ENCODE data around the gene CAPN3.
"Not testable (repeated sequence)": the region's sequence is repeated elsewhere in the genome, so short reads cannot be mapped to it uniquely, and the experiment has no call there.

CAPN3 gene

GRCh38 chr15:42359249-42359648 is at the start of gene CAPN3:
CAPN3 (plus strand) TSS chr15:42359501; CDS start chr15:42359806, 305 bp downstream.
- DNase-seq: no peak

- no peak for DNase-seq
Observed at GRCh38 chr15:42313463-42313862, 45.8 kb upstream of the CAPN3 start.

DNA sequence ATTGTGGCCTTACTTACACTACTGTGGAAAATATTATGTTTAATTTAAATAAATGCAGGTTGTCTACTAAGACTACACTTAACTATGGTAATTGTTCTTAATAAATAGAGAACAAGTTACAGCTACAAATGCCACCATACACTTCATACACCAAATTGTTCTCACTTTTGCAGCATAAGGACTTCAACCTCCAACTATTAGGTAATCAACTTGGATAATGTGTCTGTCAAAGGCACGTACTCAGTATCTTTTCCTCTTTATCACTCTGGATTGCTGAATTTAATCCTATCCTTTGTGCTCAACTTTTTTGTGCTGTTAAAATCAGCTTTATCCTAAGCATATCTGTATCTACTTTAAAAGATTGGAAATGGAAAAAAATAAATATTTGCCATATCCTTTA is 44.5 kb upstream of the CAPN3 start:
- no peak for DNase-seq

- no peak for DNase-seq
Observed at GRCh38 chr15:42315521-42315920, 43.8 kb upstream of the CAPN3 start.

DNA sequence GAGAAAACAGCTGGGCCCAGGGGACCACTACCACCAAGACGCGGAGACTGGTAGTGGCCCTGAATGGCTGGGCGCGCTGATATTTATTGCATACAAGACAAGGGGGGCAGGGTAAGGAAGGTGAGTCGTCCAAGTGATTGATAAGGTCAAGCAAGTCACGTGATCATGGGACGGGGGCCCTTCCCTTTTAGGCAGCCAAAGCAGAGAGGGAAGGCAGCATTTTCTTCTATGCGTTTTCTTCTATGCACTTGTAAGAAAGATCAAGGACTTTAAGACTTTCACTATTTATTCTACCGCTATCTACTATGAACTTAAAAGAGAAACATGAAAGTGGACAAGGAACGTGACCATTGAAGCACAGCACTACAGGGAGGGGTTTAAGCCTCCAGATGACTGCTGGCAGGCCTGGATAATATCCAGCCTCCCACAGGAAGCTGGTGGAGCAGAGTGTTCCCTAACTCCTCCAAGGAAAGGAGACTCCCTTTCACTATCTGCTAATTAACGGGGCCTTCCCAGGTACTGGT is 43.0 kb upstream of the CAPN3 start:
- not testable (repeated sequence) for DNase-seq

DNA sequence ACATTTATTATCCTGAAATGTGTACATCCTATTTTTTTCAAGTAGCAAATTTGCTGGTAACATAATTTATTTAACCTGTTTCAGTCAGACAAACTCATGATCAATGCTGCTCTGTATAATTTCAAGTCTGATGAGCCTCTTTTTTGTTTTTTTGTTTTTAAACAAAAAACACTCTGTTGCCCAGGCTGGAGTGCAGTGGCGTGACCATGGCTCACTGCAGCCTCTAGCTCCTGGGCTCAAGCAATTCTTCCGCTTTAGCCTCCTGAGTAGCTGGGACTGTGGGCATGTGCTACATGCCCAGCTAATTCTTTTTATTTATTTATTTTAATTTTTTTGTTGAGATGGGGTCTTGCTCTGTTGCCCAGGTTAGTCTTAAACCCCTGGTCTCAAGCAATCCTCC is 40.1 kb upstream of the CAPN3 start:
- no peak for DNase-seq

- no peak for DNase-seq
Observed at GRCh38 chr15:42324308-42324707, 35.0 kb upstream of the CAPN3 start.

- DNase-seq: no peak
Observed at GRCh38 chr15:42329161-42329560, 30.1 kb upstream of the CAPN3 start.

DNA sequence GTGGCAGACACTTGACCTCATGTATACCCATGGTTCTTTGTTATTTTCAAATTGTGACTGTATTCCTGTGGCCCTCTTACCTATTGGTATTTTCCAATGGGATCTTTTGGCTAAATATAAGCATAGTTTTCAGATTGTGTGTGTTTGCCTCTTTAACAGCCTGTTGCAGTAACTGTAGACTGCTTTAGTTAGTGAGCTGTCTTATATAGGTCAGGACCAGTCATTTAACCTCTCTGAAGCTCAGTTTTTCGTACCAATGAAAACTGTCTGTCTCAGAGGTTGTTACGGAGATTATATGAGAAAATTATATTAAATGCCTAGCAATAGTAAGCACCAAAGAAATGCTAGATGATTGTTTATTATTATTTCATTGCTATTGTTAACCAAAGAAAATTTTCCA is 29.3 kb upstream of the CAPN3 start:
- DNase-seq: no peak

DNA sequence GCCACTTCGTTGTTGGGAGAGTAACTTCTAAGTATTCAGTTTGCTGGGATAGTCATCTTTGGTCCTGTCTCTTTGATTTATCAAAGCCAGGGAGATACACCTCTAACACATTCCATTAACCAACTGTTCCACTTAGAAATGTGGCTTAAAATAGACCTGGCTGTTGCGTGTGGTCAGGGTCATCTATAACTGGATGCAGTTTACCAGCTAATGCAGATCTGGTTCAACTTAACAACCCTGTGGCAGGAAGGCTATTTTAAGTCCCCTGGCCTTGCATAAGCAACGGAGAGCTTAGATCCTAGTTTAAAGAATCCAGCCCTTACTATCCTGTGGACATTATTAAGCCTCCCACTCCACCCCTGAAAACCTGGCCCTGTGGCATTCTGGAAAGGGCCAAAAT is 28.1 kb upstream of the CAPN3 start:
- no peak for DNase-seq

DNA sequence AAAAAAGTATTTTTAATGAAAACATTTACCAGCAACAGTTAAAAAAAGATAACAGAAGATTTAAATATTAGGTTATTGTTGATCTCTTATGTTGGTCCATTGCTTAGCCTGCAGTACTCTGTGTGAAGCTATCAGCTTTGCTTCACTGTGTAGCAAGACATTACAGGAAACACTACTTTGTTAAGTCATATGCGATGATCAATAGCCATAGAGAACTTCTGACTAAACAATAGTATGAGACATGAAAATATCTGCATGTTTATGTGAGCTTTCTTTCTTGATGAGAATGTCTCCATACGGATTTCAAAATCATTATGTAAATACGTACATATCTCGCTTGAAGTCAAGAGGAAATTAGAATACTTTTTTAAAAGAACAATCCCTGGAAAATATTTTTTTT is 27.0 kb upstream of the CAPN3 start:
- no peak for DNase-seq

GRCh38 chr15:42335074-42335473 is 24.2 kb upstream of the CAPN3 start:
- DNase-seq: no peak

- DNase-seq: not testable (repeated sequence)
Observed at GRCh38 chr15:42336650-42337049, 22.7 kb upstream of the CAPN3 start.

- DNase-seq: not testable (repeated sequence)
Observed at GRCh38 chr15:42337104-42337503, 22.2 kb upstream of the CAPN3 start.

GRCh38 chr15:42338500-42338899 is 20.8 kb upstream of the CAPN3 start:
- DNase-seq: no peak

GRCh38 chr15:42343596-42344232 is 15.6 kb upstream of the CAPN3 start:
- no peak for DNase-seq

GRCh38 chr15:42344763-42345162 is 14.5 kb upstream of the CAPN3 start:
- DNase-seq: no peak

GRCh38 chr15:42345504-42345903 is 13.8 kb upstream of the CAPN3 start:
- DNase-seq: no peak

DNA sequence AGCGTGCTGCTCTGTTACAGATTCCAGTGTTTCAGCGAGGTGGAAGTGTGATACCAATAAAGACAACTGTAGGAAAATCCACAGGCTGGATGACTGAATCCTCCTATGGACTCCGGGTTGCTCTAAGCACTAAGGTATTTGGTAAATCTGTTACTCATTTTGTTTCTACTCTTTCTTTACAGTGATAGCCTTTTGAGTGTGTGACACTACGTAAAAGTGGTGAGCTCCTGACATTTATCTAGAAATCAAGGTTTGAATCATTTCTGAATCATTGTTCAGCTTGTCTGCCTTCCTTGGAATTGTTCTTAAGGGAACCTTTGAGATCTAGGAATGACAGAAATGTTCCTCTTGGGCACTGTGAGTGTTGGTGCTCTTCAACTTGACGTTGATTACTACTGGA is 11.2 kb upstream of the CAPN3 start:
- DNase-seq: no peak

GRCh38 chr15:42349186-42349585 is 10.1 kb upstream of the CAPN3 start:
- no peak for DNase-seq

GRCh38 chr15:42352401-42352800 is 6.9 kb upstream of the CAPN3 start:
- DNase-seq: no peak

GRCh38 chr15:42353061-42353460 is 6.2 kb upstream of the CAPN3 start:
- DNase-seq: no peak

DNA sequence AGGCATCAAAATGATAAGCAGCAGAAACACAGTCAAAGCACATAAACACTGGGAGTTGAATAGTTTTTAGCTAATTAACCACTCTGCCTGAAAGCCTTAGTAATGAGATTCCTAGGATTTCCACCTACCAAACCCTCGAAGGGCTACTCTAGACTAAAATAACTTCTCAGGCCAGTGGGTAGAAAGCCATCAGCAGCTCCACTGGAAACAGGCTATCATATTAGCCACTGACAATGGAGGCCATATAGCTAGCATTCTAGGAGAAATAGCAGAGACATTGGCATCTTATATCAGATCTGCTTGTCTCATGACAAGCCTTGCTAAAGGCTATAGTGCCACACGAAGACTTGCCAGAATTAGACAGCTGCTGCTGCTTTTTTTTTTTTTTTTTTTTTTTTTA is 4.5 kb upstream of the CAPN3 start:
- no peak for DNase-seq

DNA sequence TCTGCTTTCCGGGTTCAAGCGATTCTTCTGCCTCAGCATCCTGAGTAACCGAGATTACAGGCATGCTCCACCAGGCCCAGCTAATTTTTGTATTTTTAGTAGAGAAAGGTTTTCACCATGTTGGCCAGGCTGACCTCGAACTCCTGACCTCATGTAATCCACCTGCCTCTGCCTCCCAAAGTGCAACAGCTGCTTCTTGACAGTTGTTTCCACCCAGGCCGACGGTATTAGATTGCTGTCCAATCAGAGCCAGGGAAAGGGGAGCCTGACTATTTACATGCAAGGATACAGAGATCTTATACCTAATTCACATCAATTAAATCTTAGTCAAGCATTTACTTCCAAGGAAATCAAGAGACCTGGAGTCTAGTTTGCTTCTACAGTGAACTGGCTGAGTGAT is 4.0 kb upstream of the CAPN3 start:
- no peak for DNase-seq

DNA sequence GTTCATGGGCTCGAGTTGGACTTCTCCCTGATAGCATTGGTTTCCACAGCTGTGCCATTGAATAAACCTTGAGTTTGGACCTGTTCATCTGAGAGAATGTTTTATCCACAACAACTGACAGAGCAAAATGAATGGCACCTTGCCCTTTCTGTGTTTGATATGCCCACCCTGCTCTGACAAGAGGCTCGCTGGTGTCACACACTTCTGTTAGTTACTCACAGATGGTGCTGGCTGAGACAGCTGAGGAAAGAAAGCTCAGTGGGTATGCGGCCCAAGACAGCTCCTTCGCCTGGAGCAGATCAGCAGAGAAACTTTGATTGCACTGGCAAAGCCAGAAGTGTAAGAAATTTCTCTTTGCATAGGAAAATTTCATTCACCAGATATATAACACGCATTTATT is 2.5 kb upstream of the CAPN3 start:
- DNase-seq: no peak
